GM12878 (cell line): ENCODE results near the gene BLOC1S2. TPM values are rescaled to one million over a fixed set of nuclear protein-coding genes. Genes with fewer than 3 reads are reported as not detected.

Source experiments
- CEBPZ ChIP-seq: fragments of 150-350 bp; IDR thresholded peaks from 2 replicates; pipeline ENCODE4 v1.6.1; 2016; ENCODE audit warnings: low read depth, low read length
- CHD4 ChIP-seq: fragments of 200-600 bp; sonication (generic); IDR thresholded peaks from 2 replicates; pipeline ENCODE4 v1.6.1; 2016; ENCODE audit warnings: mild to moderate bottlenecking
- EED ChIP-seq: sonication (generic); IDR thresholded peaks from 2 replicates; pipeline ENCODE4 v1.6.1; 2016; ENCODE audit warnings: antibody characterized with exemption, low read depth
- ETV6 ChIP-seq, 2 experiments: fragments of 450-650 bp in 1 of 2; IDR thresholded peaks in 1 of 2; conservative IDR thresholded peaks in 1 of 2; 2 replicates each; pipeline ENCODE4 v1.6.1; 2014; ENCODE audit warnings: antibody characterized with exemption in 1 of 2, borderline replicate concordance in 1 of 2, low read depth in 1 of 2, mild to moderate bottlenecking in 1 of 2, moderate library complexity in 1 of 2
- FOXK2 ChIP-seq: fragments of 450-650 bp; IDR thresholded peaks from 2 replicates; pipeline ENCODE4 v1.6.1; 2017; ENCODE audit warnings: mild to moderate bottlenecking, moderate library complexity
- HCFC1 ChIP-seq: fragments of 150-350 bp; IDR thresholded peaks from 2 replicates; pipeline ENCODE4 v1.6.1; 2014; ENCODE audit warnings: low read length
- IRF3 ChIP-seq: fragments of 450-650 bp; IDR thresholded peaks from 2 replicates; pipeline ENCODE4 v1.6.1; 2014; ENCODE audit warnings: mild to moderate bottlenecking
- IRF4 ChIP-seq: IDR thresholded peaks from 2 replicates; pipeline ENCODE4 v1.6.1; 2011; ENCODE audit warnings: low read depth, low read length
- JUNB ChIP-seq: IDR thresholded peaks from 2 replicates; pipeline ENCODE4 v1.6.1; 2016; ENCODE audit warnings: antibody characterized with exemption, mild to moderate bottlenecking
- KLF5 ChIP-seq: fragments of 450-650 bp; IDR thresholded peaks from 2 replicates; pipeline ENCODE4 v1.6.1; 2014; ENCODE audit warnings: mild to moderate bottlenecking; ENCODE audit not compliant: partially characterized antibody
- NR2F1 ChIP-seq: fragments of 450-650 bp; conservative IDR thresholded peaks from 2 replicates; pipeline ENCODE4 v1.6.1; 2017; ENCODE audit warnings: mild to moderate bottlenecking
- RELA ChIP-seq: fragments of 450-650 bp; IDR thresholded peaks from 2 replicates; pipeline ENCODE4 v1.8.0; 2014; ENCODE audit warnings: borderline replicate concordance; ENCODE audit not compliant: partially characterized antibody
- RUNX3 ChIP-seq: IDR thresholded peaks from 2 replicates; pipeline ENCODE4 v1.6.1; 2012; ENCODE audit warnings: low read length, inconsistent platforms
- SMAD5 ChIP-seq: IDR thresholded peaks from 2 replicates; pipeline ENCODE4 v1.6.1; 2016; ENCODE audit warnings: antibody characterized with exemption, low read depth
- SMARCA5 ChIP-seq: fragments of 450-650 bp; IDR thresholded peaks from 2 replicates; pipeline ENCODE4 v1.6.1; 2017; ENCODE audit warnings: mild to moderate bottlenecking
- TAF1 ChIP-seq: IDR thresholded peaks from 2 replicates; pipeline ENCODE4 v1.6.1; 2011; ENCODE audit warnings: mild to moderate bottlenecking, low read depth, low read length, borderline replicate concordance
- TCF3 ChIP-seq: IDR thresholded peaks from 2 replicates; pipeline ENCODE4 v1.6.1; 2012; ENCODE audit warnings: low read depth, mild to moderate bottlenecking, low read length, borderline replicate concordance; ENCODE audit not compliant: insufficient read depth
- ZNF217 ChIP-seq: fragments of 450-650 bp; IDR thresholded peaks from 2 replicates; pipeline ENCODE4 v1.6.1; 2017; ENCODE audit warnings: antibody characterized with exemption, mild to moderate bottlenecking
- ZNF622 ChIP-seq: fragments of 450-650 bp; IDR thresholded peaks from 2 replicates; pipeline ENCODE4 v1.6.1; 2017; ENCODE audit warnings: mild to moderate bottlenecking, inconsistent platforms
- polyA plus RNA-seq, 11 experiments: library from polyadenylated mRNA; depleted of rRNA in 4 of 11; unstranded in 6 of 11; stranded (reverse) in 5 of 11; fragments of >200 nt; fragmentation: Nextera tagmentation in 4 of 11; fragmentation: Illumina TruSeq in 1 of 11; extraction: Ambion mirVana in 4 of 11; extraction: Trizol in 1 of 11; gene quantifications; 1 replicate in 1 of 11; 2 replicates in 10 of 11; pipeline versions ENCODE4 v1.2.1 to v1.2.3, GENCODE V29; 2011 to 2016; ENCODE audit warnings: inconsistent platforms in 2 of 11, missing spikeins in 2 of 11, low read depth in 1 of 11
- total RNA-seq, 4 experiments: library from RNA; depleted of rRNA in 3 of 4; stranded (reverse); fragments of >200 nt in 3 of 4; fragmentation: Illumina TruSeq in 1 of 4; extraction: Trizol in 1 of 4; gene quantifications; 2 replicates each; pipeline versions ENCODE4 v1.2.1 to v1.2.3, GENCODE V29; 2013 to 2021
- TF ChIP-seq, protein P1 (sequence below), 3 experiments: IDR thresholded peaks in 2 of 3; conservative IDR thresholded peaks in 1 of 3; 2 replicates each; pipeline ENCODE4 v1.5.1; 2011; ENCODE audit warnings: low read depth in 3 of 3, low read length in 3 of 3, mild to moderate bottlenecking in 3 of 3, control low read depth in 2 of 3, moderate library complexity in 2 of 3, inconsistent platforms in 1 of 3, mixed read lengths in 1 of 3; ENCODE audit not compliant: control insufficient read depth in 2 of 3, insufficient read depth in 1 of 3; ENCODE audit errors: extremely low read depth in 1 of 3
- TF ChIP-seq, protein P2 (sequence below): IDR thresholded peaks from 2 replicates; pipeline ENCODE4 v1.6.1; 2011; ENCODE audit warnings: low read depth, mild to moderate bottlenecking, low read length, moderate library complexity, borderline replicate concordance; ENCODE audit errors: extremely low read depth

BLOC1S2 gene
- total and polyA plus RNA-seq, 10 of the 15 experiments (the other 5 are each of a cell fraction or from before 2014, with no cell fraction given) = 58.6 to 164 (median 79.5) TPM

DNA sequence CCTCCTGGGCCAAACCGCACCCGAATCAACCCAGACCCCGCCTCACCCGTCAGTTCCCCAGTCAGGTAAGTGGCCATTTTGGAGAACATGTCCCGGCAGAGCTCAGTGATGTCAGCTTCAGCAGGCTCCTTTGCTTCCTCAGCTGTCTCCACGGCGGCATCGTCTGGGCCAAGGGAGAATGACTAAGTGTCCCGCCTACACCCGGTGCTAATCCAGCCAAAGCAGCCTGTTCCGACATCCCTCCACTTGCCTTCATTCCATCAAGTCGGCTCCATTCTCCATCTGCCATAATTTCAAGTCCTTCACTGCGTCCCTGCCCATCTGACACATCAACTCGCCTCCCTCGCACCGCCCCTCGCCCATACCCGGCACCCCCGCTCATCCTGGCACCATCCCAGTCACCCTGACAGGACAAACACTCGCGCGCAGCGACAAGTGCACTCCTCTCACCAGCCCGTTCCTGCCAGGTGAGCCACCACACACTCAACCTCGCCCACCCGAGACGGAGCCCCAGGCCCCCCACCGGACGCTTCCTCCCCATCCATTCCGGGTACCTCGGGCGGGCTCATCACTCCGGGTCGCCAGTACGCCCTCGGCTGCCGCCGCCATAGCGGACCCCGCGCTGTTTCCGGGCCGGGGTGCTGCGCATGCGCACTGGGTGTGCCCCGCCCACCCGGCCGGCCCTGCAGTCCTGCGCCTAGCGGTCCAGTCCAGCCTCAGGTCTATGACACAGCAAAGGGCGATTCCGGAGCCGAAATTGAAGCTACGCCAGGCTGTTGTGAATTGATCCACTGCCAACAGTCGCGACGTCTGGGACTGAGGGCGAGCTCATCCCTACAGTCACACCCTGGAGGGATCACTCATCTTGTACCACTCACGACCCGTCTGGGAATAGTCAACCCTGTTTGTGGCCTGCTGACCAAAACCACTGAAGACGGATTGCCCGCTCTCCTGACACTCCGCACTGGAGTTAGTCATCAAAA, at the start of gene BLOC1S2 (continued):
- TF ChIP-seq RELA (no peak), IRF4 (no peak), TCF3 (no peak), CHD4 (no peak), ZNF217 (no peak), IRF3 (no peak), RUNX3 (peak; percentile 52), HCFC1 (peak; percentile 34), SMAD5 (peak; percentile 58; the same call in 1 of the 2 replicates), KLF5 (no peak), CEBPZ (no peak), SMARCA5 (no peak), EED (no peak; the same call in 1 of the 2 replicates), TAF1 (peak; percentile 94; the same call in 1 of the 2 replicates), ETV6 (conservative IDR thresholded peaks at IDR 0.05 in 1 of 2, IDR thresholded peaks at IDR 0.05 in 1 of 2; ENCODE audit: borderline replicate concordance in 1 of 2, low read depth in 1 of 2) (no peak; a peak in 1 of 4 replicates), FOXK2 (no peak), NR2F1 (0 out of 2 replicates have a peak, but pooled peaks have one; percentile 38), ZNF622 (no peak), JUNB (no peak)
- TF ChIP-seq, protein P1, sequence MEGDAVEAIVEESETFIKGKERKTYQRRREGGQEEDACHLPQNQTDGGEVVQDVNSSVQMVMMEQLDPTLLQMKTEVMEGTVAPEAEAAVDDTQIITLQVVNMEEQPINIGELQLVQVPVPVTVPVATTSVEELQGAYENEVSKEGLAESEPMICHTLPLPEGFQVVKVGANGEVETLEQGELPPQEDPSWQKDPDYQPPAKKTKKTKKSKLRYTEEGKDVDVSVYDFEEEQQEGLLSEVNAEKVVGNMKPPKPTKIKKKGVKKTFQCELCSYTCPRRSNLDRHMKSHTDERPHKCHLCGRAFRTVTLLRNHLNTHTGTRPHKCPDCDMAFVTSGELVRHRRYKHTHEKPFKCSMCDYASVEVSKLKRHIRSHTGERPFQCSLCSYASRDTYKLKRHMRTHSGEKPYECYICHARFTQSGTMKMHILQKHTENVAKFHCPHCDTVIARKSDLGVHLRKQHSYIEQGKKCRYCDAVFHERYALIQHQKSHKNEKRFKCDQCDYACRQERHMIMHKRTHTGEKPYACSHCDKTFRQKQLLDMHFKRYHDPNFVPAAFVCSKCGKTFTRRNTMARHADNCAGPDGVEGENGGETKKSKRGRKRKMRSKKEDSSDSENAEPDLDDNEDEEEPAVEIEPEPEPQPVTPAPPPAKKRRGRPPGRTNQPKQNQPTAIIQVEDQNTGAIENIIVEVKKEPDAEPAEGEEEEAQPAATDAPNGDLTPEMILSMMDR (IDR thresholded peaks at IDR 0.05 in 2 of 3, conservative IDR thresholded peaks at IDR 0.05 in 1 of 3; ENCODE audit: control insufficient read depth in 2 of 3, extremely low read depth in 1 of 3, insufficient read depth in 1 of 3, low read depth in 3 of 3, low read length in 3 of 3) = 0 out of 6 replicates have a peak, but pooled peaks of 1 of the 3 experiments have one; percentile 4
- TF ChIP-seq, protein P2, sequence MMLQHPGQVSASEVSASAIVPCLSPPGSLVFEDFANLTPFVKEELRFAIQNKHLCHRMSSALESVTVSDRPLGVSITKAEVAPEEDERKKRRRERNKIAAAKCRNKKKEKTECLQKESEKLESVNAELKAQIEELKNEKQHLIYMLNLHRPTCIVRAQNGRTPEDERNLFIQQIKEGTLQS = no peak
